IMR-90 (cell line): ENCODE measurements around the gene DENND1A. TPM values are rescaled to one million over a fixed set of nuclear protein-coding genes. Genes with fewer than 3 reads are reported as not detected.

Experiments
- ATAC-seq: fragments of 200-7000 bp; cut with Tn5 transposase; 2 replicates; pipeline ENCODE4 v1.9.1; 2020; ENCODE audit warnings: low read depth, mild to moderate bottlenecking, moderate library complexity
- BruUV-seq: library from RNA; stranded (reverse); fragments of 400-500 nt; replicated peaks from 2 replicates; lab custom pipeline; 2021; lab: Mats Ljungman, UMichigan
- CTCF ChIA-PET: fragments of 300-600 bp; formaldehyde crosslinking; extraction: SDS; loops from one replicate; lab custom pipeline; 2021; ENCODE audit warnings: antibody characterized with exemption; lab: Yijun Ruan, JAX
- POLR2A ChIA-PET: fragments of 300-600 bp; sonication (Branson Sonifier 250); formaldehyde crosslinking; loops from one replicate; lab custom pipeline; 2022; ENCODE audit warnings: antibody characterized with exemption; ENCODE audit not compliant: unreplicated experiment; lab: Charles Lee
- DNase-seq: peaks from one replicate; pipeline ENCODE4 v3.0.0; 2013
- H2AFZ ChIP-seq: replicated peaks from 2 replicates; pipeline ENCODE3; 2013; ENCODE audit warnings: low read length, mild to moderate bottlenecking; ENCODE audit not compliant: poor library complexity
- H2AK5ac ChIP-seq: 2 replicates; pipeline ENCODE4 v1.6.1; 2013; ENCODE audit warnings: low read depth, low read length, inconsistent platforms
- H2AK9ac ChIP-seq: replicated peaks from 2 replicates; pipeline ENCODE3; 2013; ENCODE audit warnings: mild to moderate bottlenecking, low read depth, low read length, moderate library complexity; ENCODE audit not compliant: poor library complexity
- H2BK120ac ChIP-seq: 2 replicates; pipeline ENCODE4 v1.6.1; 2013; ENCODE audit warnings: low read depth, low read length, inconsistent platforms
- H2BK15ac ChIP-seq: 3 replicates; pipeline ENCODE4 v1.6.1; 2013; ENCODE audit warnings: low read depth, low read length, inconsistent platforms
- H2BK20ac ChIP-seq: 2 replicates; pipeline ENCODE4 v1.6.1; 2013; ENCODE audit warnings: low read depth, mild to moderate bottlenecking, inconsistent platforms, low read length, moderate library complexity
- H2BK5ac ChIP-seq: 2 replicates; pipeline ENCODE4 v1.6.1; 2013; ENCODE audit warnings: mild to moderate bottlenecking, low read depth, low read length, inconsistent platforms; ENCODE audit not compliant: poor library complexity, severe bottlenecking
- H3K14ac ChIP-seq: replicated peaks from 2 replicates; pipeline ENCODE4 v1.6.1; 2013; ENCODE audit warnings: low read depth, low read length, inconsistent platforms
- H3K18ac ChIP-seq: 2 replicates; pipeline ENCODE4 v1.6.1; 2013; ENCODE audit warnings: low read depth, low read length, control low read depth
- H3K23ac ChIP-seq: 2 replicates; pipeline ENCODE4 v1.6.1; 2013; ENCODE audit warnings: low read depth, low read length, inconsistent platforms
- H3K27ac ChIP-seq: 2 replicates; pipeline ENCODE4 v1.5.1; 2013; ENCODE audit warnings: mild to moderate bottlenecking, control low read depth, low read length; ENCODE audit not compliant: insufficient read depth
- H3K27me3 ChIP-seq: 2 replicates; pipeline ENCODE4 v1.6.1; 2013; ENCODE audit warnings: low read length; ENCODE audit not compliant: control insufficient read depth, insufficient read depth
- H3K36me3 ChIP-seq: 2 replicates; pipeline ENCODE4 v1.6.1; 2013; ENCODE audit warnings: low read length, mixed read lengths; ENCODE audit not compliant: control insufficient read depth, insufficient read depth
- H3K4ac ChIP-seq: 2 replicates; pipeline ENCODE4 v1.6.1; 2013; ENCODE audit warnings: low read depth, low read length, inconsistent platforms
- H3K4me1 ChIP-seq: 2 replicates; pipeline ENCODE4 v1.6.1; 2013; ENCODE audit warnings: low read length, mixed read lengths; ENCODE audit not compliant: control insufficient read depth, insufficient read depth
- H3K4me2 ChIP-seq: 2 replicates; pipeline ENCODE4 v1.6.1; 2013; ENCODE audit warnings: low read depth, mild to moderate bottlenecking, control low read depth, low read length, moderate library complexity
- H3K4me3 ChIP-seq: 2 replicates; pipeline ENCODE4 v1.5.1; 2013; ENCODE audit warnings: low read depth, mild to moderate bottlenecking, control low read depth, low read length, moderate library complexity; ENCODE audit not compliant: insufficient read depth
- H3K56ac ChIP-seq: 2 replicates; pipeline ENCODE4 v1.6.1; 2013; ENCODE audit warnings: low read length, inconsistent platforms; ENCODE audit not compliant: insufficient read depth; ENCODE audit errors: extremely low read depth
- H3K79me1 ChIP-seq, 2 experiments: 2 replicates each; pipeline ENCODE4 v1.6.1; 2013; ENCODE audit warnings: low read length in 2 of 2, inconsistent platforms in 1 of 2, low read depth in 1 of 2
- H3K9ac ChIP-seq: 2 replicates; pipeline ENCODE4 v1.6.1; 2013; ENCODE audit warnings: low read depth, low read length, control low read depth
- H3K9me1 ChIP-seq: 2 replicates; pipeline ENCODE4 v1.6.1; 2013; ENCODE audit warnings: low read length, inconsistent platforms; ENCODE audit not compliant: insufficient read depth
- H3K9me3 ChIP-seq: 2 replicates; pipeline ENCODE4 v1.6.1; 2013; ENCODE audit warnings: low read length; ENCODE audit not compliant: control insufficient read depth, insufficient read depth
- H4K20me1 ChIP-seq: 2 replicates; pipeline ENCODE4 v1.6.1; 2013; ENCODE audit warnings: low read length, inconsistent platforms; ENCODE audit not compliant: insufficient read depth
- H4K5ac ChIP-seq: 2 replicates; pipeline ENCODE4 v1.6.1; 2013; ENCODE audit warnings: mild to moderate bottlenecking, low read depth, low read length, control low read depth
- H4K8ac ChIP-seq, 2 experiments: 2 replicates each; pipeline ENCODE4 v1.6.1; 2013; ENCODE audit warnings: low read depth in 2 of 2, low read length in 2 of 2, control low read depth in 1 of 2, inconsistent platforms in 1 of 2
- H4K91ac ChIP-seq: 2 replicates; pipeline ENCODE4 v1.6.1; 2013; ENCODE audit warnings: low read depth, low read length, inconsistent platforms; ENCODE audit not compliant: insufficient read depth
- BHLHE40 ChIP-seq: fragments of 150-350 bp; IDR thresholded peaks from 2 replicates; pipeline ENCODE4 v1.6.1; 2016; ENCODE audit warnings: mild to moderate bottlenecking, low read depth, low read length
- CEBPB ChIP-seq: IDR thresholded peaks from 2 replicates; pipeline ENCODE4 v1.6.1; 2012; ENCODE audit warnings: low read depth, low read length, improper control_type of control experiment
- CHD1 ChIP-seq: IDR thresholded peaks from 2 replicates; pipeline ENCODE4 v1.6.1; 2012; ENCODE audit warnings: low read depth, low read length, improper control_type of control experiment
- MAFK ChIP-seq: IDR thresholded peaks from 2 replicates; pipeline ENCODE4 v1.6.1; 2012; ENCODE audit warnings: low read depth, low read length, improper control_type of control experiment
- MXI1 ChIP-seq: IDR thresholded peaks from 2 replicates; pipeline ENCODE4 v1.6.1; 2012; ENCODE audit warnings: low read depth, mild to moderate bottlenecking, low read length, moderate library complexity, borderline replicate concordance
- NFE2L2 ChIP-seq: fragments of 150-350 bp; IDR thresholded peaks from 2 replicates; pipeline ENCODE4 v1.6.1; 2016; ENCODE audit warnings: low read depth, mild to moderate bottlenecking, low read length
- POLR2A ChIP-seq: IDR thresholded peaks from 2 replicates; pipeline ENCODE4 v1.6.1; 2012; ENCODE audit warnings: mild to moderate bottlenecking, low read depth, low read length
- RFX5 ChIP-seq: IDR thresholded peaks from 2 replicates; pipeline ENCODE4 v1.8.0; 2012; ENCODE audit warnings: low read depth, mild to moderate bottlenecking, low read length, moderate library complexity
- SMC3 ChIP-seq: fragments of 150-350 bp; IDR thresholded peaks from 2 replicates; pipeline ENCODE4 v1.6.1; 2016; ENCODE audit warnings: low read depth, mild to moderate bottlenecking, antibody characterized with exemption, low read length, moderate library complexity
- WGBS, 2 experiments: methylation state at CpG; one replicate each; pipeline versions ENCODE4 v1.1.5 to v1.1.7; 2013; ENCODE audit warnings: missing lambda C conversion rate in 2 of 2; ENCODE audit not compliant: insufficient read length in 1 of 2; ENCODE audit errors: extremely low coverage in 2 of 2; 5-methylcytosine and 5-hydroxymethylcytosine counted together
- dilution Hi-C: fragments of 300-500 bp; cut with HindIII; formaldehyde crosslinking; loops from one replicate; pipeline ENCODE4 v1.14.3; 2018; ENCODE audit warnings: low sequenced_read_pairs; ENCODE audit not compliant: unreplicated experiment
- in situ Hi-C: fragments of 300-500 bp; cut with MboI; formaldehyde crosslinking; loops from 3 replicates; pipeline ENCODE4 v1.14.3; 2019; ENCODE audit warnings: low sequenced_read_pairs, inconsistent platforms, mixed read lengths
- intact Hi-C: fragments of 100-400 bp; cut with micrococcal nuclease; formaldehyde crosslinking; loops from 2 replicates; pipeline ENCODE4 v1.10.0; 2022
- polyA plus RNA-seq, 3 experiments: library from polyadenylated mRNA; depleted of rRNA; stranded (reverse); fragments of >200 nt; gene quantifications; 2 replicates each; pipeline ENCODE4 v1.2.3, GENCODE V29; 2012; ENCODE audit warnings: low replicate concordance in 1 of 3
- total RNA-seq: library from RNA; depleted of rRNA; stranded (reverse); fragments of >200 nt; gene quantifications from 2 replicates; pipeline ENCODE4 v1.2.3, GENCODE V29; 2012
- TF ChIP-seq, protein P1 (sequence below): conservative IDR thresholded peaks from 2 replicates; pipeline ENCODE4 v1.5.1; 2012; ENCODE audit warnings: mild to moderate bottlenecking, low read depth, low read length, improper control_type of control experiment
- TF ChIP-seq, protein P2 (sequence below): fragments of 150-350 bp; IDR thresholded peaks from 2 replicates; pipeline ENCODE4 v1.6.1; 2016; ENCODE audit warnings: low read depth, mild to moderate bottlenecking, low read length, moderate library complexity, borderline replicate concordance

Gene DENND1A
- total and polyA plus RNA-seq, 2 of the 4 experiments (the other 2 are of a cell fraction), result 21.4 to 27.6 TPM

DNA sequence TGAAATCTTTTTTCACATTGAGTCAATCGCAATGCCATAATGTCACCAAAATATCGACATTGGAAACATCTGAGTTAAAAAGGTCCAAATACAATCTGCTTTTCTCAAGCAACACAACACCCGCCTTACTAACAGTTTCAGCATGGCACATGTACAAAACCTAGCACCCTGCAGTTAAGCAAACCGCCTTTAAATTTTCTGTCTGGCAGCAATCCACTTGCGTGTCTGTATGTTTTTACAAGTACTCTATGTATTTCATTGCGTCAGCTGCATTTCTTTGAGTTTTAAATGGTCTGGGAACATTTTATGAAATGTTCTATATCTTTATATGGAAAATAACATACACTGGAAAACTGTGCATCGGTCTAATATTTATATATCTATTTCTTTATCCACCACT, 134.6 kb downstream of the DENND1A start:
- Histone ChIP-seq H3K4ac (no peak overlapping the region), H2BK120ac (no peak overlapping the region), H4K8ac (no peak overlapping the region), H3K4me2 (no peak overlapping the region), H3K9me1 (no peaks in the 10 kb centered on the region), H3K4me1 (0 out of 2 replicates have a peak, but pooled peaks cover 1% of the 10 kb centered on the region), H3K27ac (no peak overlapping the region), H4K5ac (no peak overlapping the region), H2BK5ac (no peak overlapping the region), H3K56ac (no peak overlapping the region), H3K4me3 (no peak overlapping the region), H2BK20ac (no peak overlapping the region), H3K27me3 (no peaks in the 10 kb centered on the region), H2AK9ac (no peak overlapping the region), H3K36me3 (no peaks in the 10 kb centered on the region), H3K9ac (no peak overlapping the region), H3K14ac (no peak overlapping the region; the same call in 1 of the 2 replicates), H4K20me1 (peaks cover 2% of the 10 kb centered on the region; the same call in 1 of the 2 replicates), H2AFZ (no peak overlapping the region), H3K9me3 (no peaks in the 10 kb centered on the region), H4K91ac (no peak overlapping the region), H3K18ac (no peak overlapping the region), H3K23ac (no peak overlapping the region), H2BK15ac (no peak overlapping the region), H3K79me1 (peaks cover 12% of the 10 kb centered on the region in 2 experiments; a peak in 1 of 4 replicates), H2AK5ac (no peak overlapping the region)
- no peak for TF ChIP-seq NFE2L2
- no peak for TF ChIP-seq RFX5
- TF ChIP-seq, protein P1, sequence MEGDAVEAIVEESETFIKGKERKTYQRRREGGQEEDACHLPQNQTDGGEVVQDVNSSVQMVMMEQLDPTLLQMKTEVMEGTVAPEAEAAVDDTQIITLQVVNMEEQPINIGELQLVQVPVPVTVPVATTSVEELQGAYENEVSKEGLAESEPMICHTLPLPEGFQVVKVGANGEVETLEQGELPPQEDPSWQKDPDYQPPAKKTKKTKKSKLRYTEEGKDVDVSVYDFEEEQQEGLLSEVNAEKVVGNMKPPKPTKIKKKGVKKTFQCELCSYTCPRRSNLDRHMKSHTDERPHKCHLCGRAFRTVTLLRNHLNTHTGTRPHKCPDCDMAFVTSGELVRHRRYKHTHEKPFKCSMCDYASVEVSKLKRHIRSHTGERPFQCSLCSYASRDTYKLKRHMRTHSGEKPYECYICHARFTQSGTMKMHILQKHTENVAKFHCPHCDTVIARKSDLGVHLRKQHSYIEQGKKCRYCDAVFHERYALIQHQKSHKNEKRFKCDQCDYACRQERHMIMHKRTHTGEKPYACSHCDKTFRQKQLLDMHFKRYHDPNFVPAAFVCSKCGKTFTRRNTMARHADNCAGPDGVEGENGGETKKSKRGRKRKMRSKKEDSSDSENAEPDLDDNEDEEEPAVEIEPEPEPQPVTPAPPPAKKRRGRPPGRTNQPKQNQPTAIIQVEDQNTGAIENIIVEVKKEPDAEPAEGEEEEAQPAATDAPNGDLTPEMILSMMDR, result no peak
- TF ChIP-seq POLR2A, result no peak
- TF ChIP-seq MXI1, result no peak
- no peak for TF ChIP-seq SMC3
- TF ChIP-seq CHD1, result no peak
- TF ChIP-seq BHLHE40, result no peak
- no peak for TF ChIP-seq MAFK
- TF ChIP-seq, protein P2, sequence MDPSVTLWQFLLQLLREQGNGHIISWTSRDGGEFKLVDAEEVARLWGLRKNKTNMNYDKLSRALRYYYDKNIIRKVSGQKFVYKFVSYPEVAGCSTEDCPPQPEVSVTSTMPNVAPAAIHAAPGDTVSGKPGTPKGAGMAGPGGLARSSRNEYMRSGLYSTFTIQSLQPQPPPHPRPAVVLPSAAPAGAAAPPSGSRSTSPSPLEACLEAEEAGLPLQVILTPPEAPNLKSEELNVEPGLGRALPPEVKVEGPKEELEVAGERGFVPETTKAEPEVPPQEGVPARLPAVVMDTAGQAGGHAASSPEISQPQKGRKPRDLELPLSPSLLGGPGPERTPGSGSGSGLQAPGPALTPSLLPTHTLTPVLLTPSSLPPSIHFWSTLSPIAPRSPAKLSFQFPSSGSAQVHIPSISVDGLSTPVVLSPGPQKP, result no peak
- TF ChIP-seq CEBPB, result no peak
- WGBS, 2 experiments, result no CpG with 5 or more reads among the region's 7 CpGs
- ChIA-PET CTCF (no interaction called here), POLR2A (no interaction called here)
- ATAC-seq (no peak), DNase-seq (peak; percentile 51)
- in situ Hi-C loops, result no loop called here
- no TSS peak for BruUV-seq
- dilution Hi-C loops, result no loop called here
- intact Hi-C loops, result no loop called here
